ENCODE data around the gene ZNF654.
A peak's percentile ranks its signal among the peaks of the same experiment; 100 is the strongest.
"Not testable (repeated sequence)": the region's sequence is repeated elsewhere in the genome, so short reads cannot be mapped to it uniquely, and the experiment has no call there.

ZNF654 gene

GRCh38 chr3:88058581-88059379 is at the start of gene ZNF654, which contains the start of gene CGGBP1:
TSS of gene ZNF654 (plus strand) at chr3:88059255. CDS start at chr3:88059320, 65 bp downstream.
TSS of gene CGGBP1 (minus strand) at chr3:88059005. CDS start at chr3:88055976, 3,029 bp downstream.
- DNase-seq: peak; percentile 96

GRCh38 chr3:88010810-88011209 is 48.2 kb upstream of the ZNF654 start:
- no peak for DNase-seq

GRCh38 chr3:88013592-88013991 is 45.5 kb upstream of the ZNF654 start:
- no peak for DNase-seq

GRCh38 chr3:88015656-88016055 is 43.4 kb upstream of the ZNF654 start:
- DNase-seq: not testable (repeated sequence)

GRCh38 chr3:88019024-88019423 is 40.0 kb upstream of the ZNF654 start:
- DNase-seq: no peak

- no peak for DNase-seq
Observed at GRCh38 chr3:88025001-88025552, 34.0 kb upstream of the ZNF654 start.

- DNase-seq: no peak
Observed at GRCh38 chr3:88028876-88029275, 30.2 kb upstream of the ZNF654 start.

- DNase-seq: no peak
Observed at GRCh38 chr3:88030210-88030609, 28.8 kb upstream of the ZNF654 start.

GRCh38 chr3:88031642-88032077 is 27.4 kb upstream of the ZNF654 start:
- peak; percentile 11 for DNase-seq

GRCh38 chr3:88032245-88032644 is 26.8 kb upstream of the ZNF654 start:
- DNase-seq: no peak

GRCh38 chr3:88033079-88033478 is 26.0 kb upstream of the ZNF654 start:
- DNase-seq: no peak

- no peak for DNase-seq
Observed at GRCh38 chr3:88033808-88034207, 25.2 kb upstream of the ZNF654 start.

- DNase-seq: no peak
Observed at GRCh38 chr3:88034491-88035275, 24.4 kb upstream of the ZNF654 start.

GRCh38 chr3:88036221-88036620 is 22.8 kb upstream of the ZNF654 start:
- DNase-seq: no peak

- no peak for DNase-seq
Observed at GRCh38 chr3:88038566-88038965, 20.5 kb upstream of the ZNF654 start.

GRCh38 chr3:88040529-88040928 is 18.5 kb upstream of the ZNF654 start:
- DNase-seq: no peak

GRCh38 chr3:88041005-88041404 is 18.1 kb upstream of the ZNF654 start:
- DNase-seq: no peak

- no peak for DNase-seq
Observed at GRCh38 chr3:88044411-88044810, 14.6 kb upstream of the ZNF654 start.

GRCh38 chr3:88046766-88047165 is 12.3 kb upstream of the ZNF654 start:
- DNase-seq: no peak

- no peak for DNase-seq
Observed at GRCh38 chr3:88057630-88058305, 1.3 kb upstream of the ZNF654 start.

GRCh38 chr3:88058306-88058580 is 812 bp upstream of the ZNF654 start:
- peak; percentile 70 for DNase-seq

- no peak for DNase-seq
Observed at GRCh38 chr3:88059380-88060170, 520 bp downstream of the ZNF654 start.

Data from NCI-H2227 treated with DMSO at 0.1 percent for 48 hours (cell line).